NCI-H345 (cell line): Measurements from ENCODE around the gene AMFR.

Source experiments
- DNase-seq: peaks from one replicate; lab custom pipeline; 2025; lab: John Stamatoyannopoulos, UW

AMFR gene

GRCh38 chr16:56362706-56363105, 62.6 kb downstream of the AMFR start:
- DNase-seq = no peak

GRCh38 chr16:56362057-56362655, 63.2 kb downstream of the AMFR start:
- no peak for DNase-seq

DNA sequence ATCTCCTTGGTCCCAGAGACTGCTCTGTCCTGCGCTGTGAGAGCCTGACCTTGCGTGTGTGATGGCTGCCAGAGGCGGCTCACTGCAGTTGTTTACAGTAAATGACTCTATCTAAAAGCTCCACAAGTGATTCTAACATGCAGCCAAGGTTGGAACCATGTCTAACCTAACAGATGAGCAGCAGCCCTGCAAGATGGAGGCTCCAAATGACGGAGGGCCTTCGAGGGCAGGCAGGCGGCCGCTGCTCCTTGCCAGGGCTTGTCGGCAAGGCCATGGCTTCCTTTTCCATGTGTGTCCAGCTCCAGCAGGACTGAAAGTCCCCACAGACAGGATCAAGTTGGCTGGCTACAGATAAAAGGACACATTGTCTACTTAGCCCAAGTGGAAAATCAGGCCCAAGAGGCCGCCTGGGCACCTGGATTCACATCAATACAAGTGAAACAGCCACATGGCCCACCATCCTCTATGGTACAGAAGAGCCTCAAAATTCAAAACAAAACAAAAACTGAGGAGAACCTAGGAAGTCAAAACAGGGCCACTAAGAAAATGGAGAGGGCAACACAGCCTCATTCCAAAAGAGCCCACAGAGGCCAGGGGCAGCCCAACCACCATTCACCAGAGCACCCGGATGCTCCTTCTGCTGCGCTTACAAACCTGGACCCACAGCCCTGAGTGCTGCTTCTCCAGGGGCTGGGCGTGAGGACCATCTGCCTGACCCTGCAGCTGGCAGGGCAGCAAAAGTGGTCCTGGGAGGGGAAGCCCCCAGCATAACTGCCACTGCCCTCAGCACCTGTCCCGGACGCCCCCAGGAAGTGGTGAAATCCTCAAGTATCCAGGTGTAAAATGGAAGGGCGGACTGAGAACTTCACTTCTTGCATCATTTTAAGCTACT, 65.0 kb downstream of the AMFR start:
- DNase-seq = no peak

DNA sequence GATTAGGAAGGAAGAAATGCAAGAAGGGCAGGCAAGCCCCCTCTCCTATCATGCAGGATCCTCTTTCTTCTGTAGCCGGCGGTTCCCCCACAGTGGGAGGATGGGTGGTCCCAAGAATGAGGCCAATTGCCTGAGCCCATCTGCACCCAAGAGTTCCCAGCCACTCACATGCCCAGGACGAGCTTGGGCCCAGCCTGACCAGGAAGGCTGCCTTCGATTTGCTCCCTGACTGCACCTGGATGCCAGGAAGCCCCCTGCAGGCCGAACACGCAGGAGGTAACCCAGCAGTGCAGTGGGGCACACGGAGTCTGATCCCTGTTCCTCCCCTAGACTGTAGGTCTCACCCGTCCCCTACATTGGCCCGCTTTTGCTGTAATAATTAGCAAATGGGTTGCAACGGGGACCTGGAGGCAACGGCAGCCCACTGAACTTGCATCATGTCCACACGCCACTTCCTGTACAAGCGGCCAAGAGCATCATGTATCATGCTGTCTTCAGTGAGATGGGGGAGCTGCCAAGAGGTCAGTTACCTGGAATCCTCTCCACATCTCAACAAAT, 67.5 kb downstream of the AMFR start:
- no peak for DNase-seq

DNA sequence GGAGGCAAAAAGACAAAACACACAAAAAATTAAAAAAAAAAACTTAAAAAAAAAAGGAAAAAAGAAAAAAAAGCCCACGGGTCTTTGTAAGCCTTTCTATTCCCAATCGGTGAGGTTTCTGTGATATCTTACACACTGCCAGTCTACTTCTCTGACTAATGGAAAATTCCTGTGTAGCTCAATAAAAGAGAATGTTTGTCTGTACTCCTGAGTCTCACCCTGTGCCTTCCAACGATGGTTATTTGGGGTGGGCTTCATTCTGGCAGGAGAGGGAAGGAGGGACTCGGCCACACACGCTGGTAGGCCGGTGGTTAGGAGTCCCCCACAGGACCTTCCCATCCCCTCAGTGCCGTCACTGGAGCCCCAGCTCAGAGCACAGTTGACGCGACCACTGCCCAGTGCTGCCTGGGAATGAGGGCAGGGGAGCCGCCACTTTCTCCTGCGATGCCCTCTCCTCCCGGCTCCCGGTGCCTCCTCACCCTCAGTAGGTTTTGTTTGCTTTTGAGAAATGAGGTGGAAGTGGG, 68.0 kb downstream of the AMFR start:
- DNase-seq = no peak

- DNase-seq = no peak
Observed at GRCh38 chr16:56356276-56357240, 68.8 kb downstream of the AMFR start.

- DNase-seq = no peak
Observed at GRCh38 chr16:56355786-56356275, 69.5 kb downstream of the AMFR start.

DNA sequence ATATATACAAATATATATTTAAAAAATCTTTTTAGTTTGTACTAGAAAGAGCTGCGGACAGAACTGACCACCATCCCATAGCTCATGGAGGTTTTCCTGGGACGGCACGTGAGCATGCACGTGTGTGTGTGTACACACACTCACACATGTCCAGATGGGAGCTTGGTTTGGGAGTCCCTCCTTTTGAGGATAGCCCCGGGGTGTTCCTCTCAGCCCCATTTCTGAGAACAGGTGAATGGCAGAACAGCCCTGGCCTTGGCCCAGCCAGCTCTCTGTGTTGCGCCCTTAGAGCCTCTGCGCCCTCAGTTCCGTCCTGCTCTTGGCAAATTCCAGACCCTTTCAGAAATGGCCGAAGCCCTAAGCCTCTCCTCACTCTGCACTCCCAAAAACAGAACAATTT, 70.1 kb downstream of the AMFR start:
- DNase-seq = no peak

DNA sequence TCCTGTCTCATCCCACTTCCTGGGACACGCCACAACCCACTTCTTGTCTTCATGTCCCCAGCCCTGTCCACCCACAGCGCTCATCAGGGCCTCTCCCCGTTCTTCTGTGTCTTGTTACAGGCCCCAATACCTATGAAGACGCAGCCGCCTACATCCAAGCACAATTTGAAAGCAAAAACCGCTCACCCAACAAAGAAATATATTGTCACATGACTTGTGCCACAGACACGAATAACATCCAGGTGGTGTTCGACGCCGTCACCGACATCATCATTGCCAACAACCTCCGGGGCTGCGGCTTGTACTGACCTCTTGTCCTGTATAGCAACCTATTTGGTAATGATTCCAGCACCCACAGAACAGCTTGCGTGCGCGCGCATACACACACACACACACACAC, 70.6 kb downstream of the AMFR start:
- DNase-seq = no peak

- DNase-seq = no peak
Observed at GRCh38 chr16:56354016-56354415, 71.3 kb downstream of the AMFR start.

DNA sequence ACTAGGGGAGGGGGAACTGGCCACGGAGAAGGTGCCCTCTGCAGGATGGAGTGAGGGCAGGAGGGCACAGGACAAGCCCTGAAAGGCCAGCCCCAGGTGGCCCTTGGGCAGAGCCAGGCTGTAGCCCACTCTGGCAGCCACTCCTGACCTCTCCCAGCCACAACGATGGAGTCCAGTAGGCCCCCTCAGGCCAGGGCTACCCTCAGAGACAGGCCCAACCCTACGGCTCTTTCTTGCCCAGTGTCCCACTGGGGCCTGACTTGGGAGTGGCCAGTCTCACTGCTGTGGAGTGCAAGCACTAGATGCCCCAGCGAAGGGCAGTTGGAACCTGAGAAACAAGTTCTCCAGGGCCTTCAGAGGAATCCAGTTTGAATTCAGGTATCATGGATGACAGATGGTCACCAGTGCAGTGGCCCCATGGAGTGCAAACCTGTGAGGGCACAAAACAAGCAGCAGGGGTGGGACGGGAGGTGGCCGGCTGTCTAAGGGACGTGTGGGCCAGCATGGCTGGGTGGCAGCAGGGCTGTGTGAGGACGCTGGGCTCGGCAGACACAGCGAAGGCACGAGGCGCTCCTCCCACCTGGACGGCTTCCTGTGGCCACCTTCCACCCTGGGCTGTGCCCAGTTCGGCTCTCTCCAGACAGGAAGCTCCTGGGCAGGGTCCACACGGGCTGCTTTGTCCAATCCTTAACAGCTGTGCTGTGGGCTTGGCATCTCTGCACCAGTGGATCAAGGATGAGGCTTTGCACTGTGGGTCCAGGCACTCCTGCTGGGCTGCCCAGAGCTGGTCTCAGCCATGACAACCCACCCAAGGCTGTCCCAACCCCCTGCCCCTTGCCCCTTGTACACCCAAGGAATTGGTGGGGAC, 72.1 kb downstream of the AMFR start:
- no peak for DNase-seq

- no peak for DNase-seq
Observed at GRCh38 chr16:56352351-56353053, 72.8 kb downstream of the AMFR start.

GRCh38 chr16:56351481-56351880, 73.9 kb downstream of the AMFR start:
- DNase-seq = no peak

- no peak for DNase-seq
Observed at GRCh38 chr16:56350491-56351405, 74.6 kb downstream of the AMFR start.

GRCh38 chr16:56349711-56350161, 75.6 kb downstream of the AMFR start:
- no peak for DNase-seq

DNA sequence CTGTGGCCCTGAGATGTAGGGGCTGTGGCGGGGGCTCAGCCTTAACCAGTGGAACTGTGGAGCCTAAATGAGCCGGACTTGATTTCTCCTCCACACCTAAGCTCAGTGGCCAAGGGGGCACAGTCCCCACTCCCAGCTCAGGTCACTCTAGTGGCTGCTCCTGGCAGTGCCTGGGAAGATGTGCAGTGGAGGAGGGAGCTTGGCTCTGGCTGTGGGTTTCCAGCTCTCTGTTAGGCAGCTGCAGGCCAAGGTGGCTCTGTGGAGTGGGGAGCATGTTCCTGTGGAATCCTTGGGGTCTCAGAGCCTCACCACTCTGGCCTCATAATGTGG, 76.3 kb downstream of the AMFR start:
- DNase-seq = no peak

DNA sequence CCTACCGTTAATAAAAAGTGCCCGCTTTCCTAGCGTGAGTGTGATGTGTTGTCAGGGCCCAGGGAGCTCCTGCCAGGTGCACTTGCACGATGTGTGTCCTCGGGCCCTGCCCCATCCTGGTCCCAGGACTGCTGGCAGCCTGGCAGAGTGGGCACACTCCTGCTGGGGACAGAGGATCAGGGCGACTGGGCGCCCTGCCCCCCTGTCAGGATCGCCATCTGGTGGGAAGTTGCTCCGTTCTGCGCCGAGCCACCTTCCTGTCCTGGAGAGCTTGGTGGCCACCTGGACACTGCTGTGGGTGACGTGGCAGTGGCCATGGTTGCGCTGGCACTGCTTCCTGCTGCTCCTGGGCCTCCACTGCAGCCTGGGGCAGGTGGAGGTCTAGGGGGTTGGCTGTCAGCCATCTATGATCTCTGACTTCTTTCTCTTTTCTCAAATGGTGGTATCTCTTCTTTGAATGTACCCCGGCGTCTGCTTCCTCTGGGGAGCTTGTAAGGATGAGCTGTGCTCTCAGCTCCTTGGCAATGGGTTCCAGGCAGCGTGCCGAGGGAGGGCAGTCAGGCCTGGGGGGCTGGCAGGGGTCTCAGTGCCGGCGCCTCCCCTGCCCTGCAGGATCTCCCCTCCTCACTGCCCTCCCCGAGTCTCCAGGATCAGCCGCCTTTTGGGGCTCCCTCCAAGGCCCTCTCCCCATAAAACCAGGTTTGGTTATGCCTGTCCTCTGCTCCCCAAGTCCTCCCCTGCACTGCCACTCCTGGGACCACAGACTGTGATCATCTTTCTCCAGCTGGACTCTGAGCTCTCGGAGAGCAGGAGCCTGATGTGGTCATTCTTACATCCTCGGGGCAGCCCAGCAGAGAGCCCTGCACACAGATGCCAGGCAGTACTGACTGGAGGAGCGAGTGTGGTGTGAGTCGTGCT, 76.9 kb downstream of the AMFR start:
- no peak for DNase-seq

DNA sequence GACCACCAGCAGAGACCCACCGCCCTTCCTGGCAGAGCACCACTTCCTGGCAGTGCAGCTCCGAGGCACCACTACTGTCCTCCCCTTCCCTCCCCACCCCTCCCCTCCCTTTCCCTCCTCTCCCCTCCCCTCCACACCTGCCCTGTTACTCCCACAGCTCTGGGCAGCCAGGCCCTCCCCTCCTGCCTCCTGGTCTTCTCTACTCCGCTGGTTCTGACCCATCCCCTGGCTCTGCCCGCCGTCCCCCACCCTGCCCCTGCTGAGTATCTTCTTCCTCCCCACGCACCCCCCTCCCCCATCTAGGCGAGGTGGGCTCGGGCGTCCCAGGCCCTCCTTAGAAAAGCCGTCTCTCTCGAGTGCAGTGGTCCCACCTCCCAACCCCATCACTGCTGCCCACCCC, 77.7 kb downstream of the AMFR start:
- no peak for DNase-seq
